COR-L47 (cell line): ENCODE data around the gene G0S2.

Source experiments
- DNase-seq: peaks from one replicate; lab custom pipeline; 2025; lab: John Stamatoyannopoulos, UW

G0S2 gene

GRCh38 chr1:209674957-209675564 lies at the start of gene G0S2:
TSS of gene G0S2 (plus strand) at chr1:209675412. CDS start at chr1:209675685, 273 bp downstream.
- peak; percentile 41 for DNase-seq

GRCh38 chr1:209625791-209626285 lies 49.4 kb upstream of the G0S2 start:
- no peak for DNase-seq

- no peak for DNase-seq
These were observed 48.7 kb upstream of the G0S2 start for GRCh38 chr1:209626346-209627026.

GRCh38 chr1:209627027-209627731 lies 48.0 kb upstream of the G0S2 start:
- no peak for DNase-seq

GRCh38 chr1:209627732-209628196 lies 47.4 kb upstream of the G0S2 start:
- DNase-seq, result peak; percentile 69

- DNase-seq, result no peak
These were observed 46.5 kb upstream of the G0S2 start for GRCh38 chr1:209628618-209629299.

- DNase-seq, result no peak
These were observed 45.4 kb upstream of the G0S2 start for GRCh38 chr1:209629621-209630382.

- peak; percentile 80 for DNase-seq
These were observed 44.6 kb upstream of the G0S2 start for GRCh38 chr1:209630383-209631225.

- no peak for DNase-seq
These were observed 41.7 kb upstream of the G0S2 start for GRCh38 chr1:209633335-209633997.

- DNase-seq, result no peak
These were observed 41.0 kb upstream of the G0S2 start for GRCh38 chr1:209634005-209634737.

- no peak for DNase-seq
These were observed 39.4 kb upstream of the G0S2 start for GRCh38 chr1:209635850-209636249.

GRCh38 chr1:209641832-209642172 lies 33.4 kb upstream of the G0S2 start:
- DNase-seq, result no peak

GRCh38 chr1:209642816-209643215 lies 32.4 kb upstream of the G0S2 start:
- DNase-seq, result no peak

- no peak for DNase-seq
These were observed 31.8 kb upstream of the G0S2 start for GRCh38 chr1:209643285-209644020.

- no peak for DNase-seq
These were observed 29.4 kb upstream of the G0S2 start for GRCh38 chr1:209645574-209646452.

- DNase-seq, result no peak
These were observed 28.7 kb upstream of the G0S2 start for GRCh38 chr1:209646558-209646957.

- DNase-seq, result no peak
These were observed 28.1 kb upstream of the G0S2 start for GRCh38 chr1:209647156-209647555.

- no peak for DNase-seq
These were observed 26.9 kb upstream of the G0S2 start for GRCh38 chr1:209648346-209648745.
